ENCODE measurements around the gene TTLL5.
"Not testable (repeated sequence)": the region's sequence is repeated elsewhere in the genome, so short reads cannot be mapped to it uniquely, and the experiment has no call there.

TTLL5 gene

GRCh38 chr14:75840911-75841310 is 179.9 kb downstream of the TTLL5 start:
- no peaks in the 10 kb centered on the region for H4K20me1 ChIP-seq (ENCODE audit: insufficient read depth)
- H3K9ac ChIP-seq = no peak overlapping the region
- no peak overlapping the region for H3K4me2 ChIP-seq
- no peaks in the 10 kb centered on the region for H3K36me3 ChIP-seq (ENCODE audit: insufficient read depth)
- no peak overlapping the region for H3K27ac ChIP-seq
- no peak overlapping the region for H2AFZ ChIP-seq (ENCODE audit: low read depth)
- H3K4me3 ChIP-seq (IDR thresholded peaks at IDR 0.05; ENCODE audit: insufficient read depth, low read depth, low read length) = no peak overlapping the region
- no peaks in the 10 kb centered on the region for H3K79me2 ChIP-seq (ENCODE audit: insufficient read depth, low read depth)
- no peaks in the 10 kb centered on the region for H3K4me1 ChIP-seq (ENCODE audit: low read depth, poor library complexity, severe bottlenecking)
- H3K27me3 ChIP-seq (ENCODE audit: insufficient read depth, low read depth) = no peaks in the 10 kb centered on the region
- TF ChIP-seq CTCF (conservative IDR thresholded peaks at IDR 0.05; ENCODE audit: low read depth, low read length) = no peak

DNA sequence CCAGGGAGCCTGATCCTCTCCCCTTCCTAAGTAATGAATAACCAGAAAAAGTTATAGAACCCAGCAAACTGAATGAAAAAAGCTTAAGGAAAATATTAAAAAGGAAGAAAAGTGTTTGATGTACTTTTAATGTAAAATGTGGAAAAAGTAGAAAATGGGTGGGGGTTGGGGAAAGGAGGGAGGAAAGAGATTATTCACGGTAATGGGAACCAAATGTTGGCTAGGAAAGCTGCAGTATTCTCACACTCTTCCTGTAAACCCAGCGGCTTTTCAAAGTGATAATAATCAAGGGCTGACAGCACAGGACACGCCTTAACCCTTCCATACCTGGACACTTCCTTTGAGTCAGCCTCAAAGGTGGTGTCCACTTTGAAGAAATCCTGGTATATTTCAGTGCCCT is 181.5 kb downstream of the TTLL5 start:
- Histone ChIP-seq H3K79me2 (ENCODE audit: insufficient read depth, low read depth) (no peaks in the 10 kb centered on the region), H3K36me3 (ENCODE audit: insufficient read depth) (no peaks in the 10 kb centered on the region), H3K9ac (no peak overlapping the region), H4K20me1 (ENCODE audit: insufficient read depth) (no peaks in the 10 kb centered on the region), H3K4me2 (no peak overlapping the region), H3K27me3 (ENCODE audit: insufficient read depth, low read depth) (no peaks in the 10 kb centered on the region), H2AFZ (ENCODE audit: low read depth) (no peak overlapping the region), H3K4me1 (ENCODE audit: low read depth, poor library complexity, severe bottlenecking) (peaks cover 8% of the 10 kb centered on the region), H3K27ac (no peak overlapping the region), H3K4me3 (IDR thresholded peaks at IDR 0.05; ENCODE audit: insufficient read depth, low read depth, low read length) (no peak overlapping the region)
- TF ChIP-seq CTCF (conservative IDR thresholded peaks at IDR 0.05; ENCODE audit: low read depth, low read length) = no peak

GRCh38 chr14:75844486-75844885 is 183.4 kb downstream of the TTLL5 start:
- TF ChIP-seq CTCF (conservative IDR thresholded peaks at IDR 0.05; ENCODE audit: low read depth, low read length) = no peak
- no peak overlapping the region for H3K27ac ChIP-seq
- H3K4me2 ChIP-seq = no peak overlapping the region

GRCh38 chr14:75845136-75845804 is 184.2 kb downstream of the TTLL5 start:
- peaks cover 13% of the 10 kb centered on the region for H3K4me1 ChIP-seq (ENCODE audit: low read depth, poor library complexity, severe bottlenecking)
- no peak overlapping the region for H3K4me3 ChIP-seq (IDR thresholded peaks at IDR 0.05; ENCODE audit: insufficient read depth, low read depth, low read length)
- H3K27me3 ChIP-seq (ENCODE audit: insufficient read depth, low read depth) = no peaks in the 10 kb centered on the region
- H4K20me1 ChIP-seq (ENCODE audit: insufficient read depth) = no peaks in the 10 kb centered on the region
- no peak overlapping the region for H3K27ac ChIP-seq
- TF ChIP-seq CTCF (conservative IDR thresholded peaks at IDR 0.05; ENCODE audit: low read depth, low read length) = no peak
- H3K9ac ChIP-seq = no peak overlapping the region
- H3K79me2 ChIP-seq (ENCODE audit: insufficient read depth, low read depth) = no peaks in the 10 kb centered on the region
- H3K4me2 ChIP-seq = no peak overlapping the region
- H3K36me3 ChIP-seq (ENCODE audit: insufficient read depth) = no peaks in the 10 kb centered on the region
- H2AFZ ChIP-seq (ENCODE audit: low read depth) = no peak overlapping the region

More at GRCh38 chr14:75844486-75844885, 183.4 kb downstream of the TTLL5 start:
- H3K27me3 ChIP-seq (ENCODE audit: insufficient read depth, low read depth) = no peaks in the 10 kb centered on the region
- no peaks in the 10 kb centered on the region for H4K20me1 ChIP-seq (ENCODE audit: insufficient read depth)
- H3K9ac ChIP-seq = no peak overlapping the region
- H3K79me2 ChIP-seq (ENCODE audit: insufficient read depth, low read depth) = no peaks in the 10 kb centered on the region
- no peaks in the 10 kb centered on the region for H3K36me3 ChIP-seq (ENCODE audit: insufficient read depth)
- no peak overlapping the region for H2AFZ ChIP-seq (ENCODE audit: low read depth)
- H3K4me3 ChIP-seq (IDR thresholded peaks at IDR 0.05; ENCODE audit: insufficient read depth, low read depth, low read length) = no peak overlapping the region
- H3K4me1 ChIP-seq (ENCODE audit: low read depth, poor library complexity, severe bottlenecking) = peaks cover 13% of the 10 kb centered on the region

DNA sequence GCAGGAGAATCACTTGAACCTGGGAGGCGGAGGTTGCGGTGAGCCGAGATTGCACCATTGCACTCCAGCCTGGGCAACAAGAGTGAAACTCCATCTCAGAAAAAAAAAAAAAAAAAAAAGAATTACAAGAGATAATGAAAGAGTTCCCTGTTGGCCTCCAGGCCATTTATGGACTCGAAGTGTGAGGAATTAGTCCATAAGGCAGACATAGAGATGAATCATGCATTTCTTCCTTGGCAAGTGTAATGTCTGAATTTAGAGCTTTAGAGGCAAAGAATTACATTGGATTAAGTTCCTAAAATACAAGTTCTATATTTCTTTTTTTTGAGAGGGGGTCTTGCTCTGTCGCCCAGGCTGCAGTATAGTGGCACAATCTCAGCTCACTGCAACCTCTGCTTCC is 185.6 kb downstream of the TTLL5 start:
- H3K4me1 ChIP-seq (ENCODE audit: low read depth, poor library complexity, severe bottlenecking) = peaks cover 13% of the 10 kb centered on the region
- not testable (repeated sequence) for H3K4me2 ChIP-seq; H4K20me1 ChIP-seq (ENCODE audit: insufficient read depth); H3K36me3 ChIP-seq (ENCODE audit: insufficient read depth); H3K27ac ChIP-seq; H3K4me3 ChIP-seq (IDR thresholded peaks at IDR 0.05; ENCODE audit: insufficient read depth, low read depth, low read length); H3K27me3 ChIP-seq (ENCODE audit: insufficient read depth, low read depth); H3K9ac ChIP-seq; H3K79me2 ChIP-seq (ENCODE audit: insufficient read depth, low read depth); H2AFZ ChIP-seq (ENCODE audit: low read depth)

All from KMS-11 (cell line).